HG03135 (cell line): Measurements from ENCODE around the gene AMH.

ENCODE experiments used
- ATAC-seq: cut with Tn5 transposase; IDR thresholded peaks from one replicate; pipeline ENCODE4 v1.9.1; 2021; ENCODE audit warnings: mild to moderate bottlenecking, moderate library complexity; ENCODE audit not compliant: unreplicated experiment

Gene AMH

DNA sequence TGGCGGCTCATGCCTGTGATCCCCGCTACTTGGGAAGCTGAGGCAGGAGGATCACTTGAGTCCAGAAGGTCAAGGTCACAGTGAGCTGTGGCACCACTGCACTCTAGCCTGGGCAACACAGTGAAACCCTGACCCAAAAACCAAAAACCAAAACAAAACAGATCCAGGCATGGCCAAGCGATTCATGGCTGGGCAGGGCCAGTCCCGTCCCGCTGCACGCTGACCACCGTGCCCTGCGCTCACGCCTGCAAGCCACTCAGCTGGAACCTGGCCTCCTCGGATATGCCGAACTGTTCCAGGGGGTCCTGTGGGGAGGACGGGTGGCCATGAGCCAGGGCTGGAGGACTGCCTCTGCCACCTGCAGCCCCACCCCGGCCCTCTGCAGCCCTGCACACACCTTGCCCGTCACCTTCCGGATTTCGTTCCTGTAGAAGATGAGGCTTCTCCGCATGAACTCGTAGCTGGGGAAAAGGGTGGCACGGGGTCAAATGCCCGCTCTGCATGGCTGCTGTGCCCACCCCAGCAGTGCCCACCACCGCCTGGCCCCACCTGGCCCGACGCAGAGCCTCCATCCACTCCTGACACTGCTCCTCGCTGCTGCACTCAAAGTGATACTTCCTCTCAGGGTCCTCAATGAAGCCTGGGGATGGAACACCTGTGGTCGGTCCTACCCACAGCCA, 15.4 kb upstream of the AMH start:
- ATAC-seq = no peak

DNA sequence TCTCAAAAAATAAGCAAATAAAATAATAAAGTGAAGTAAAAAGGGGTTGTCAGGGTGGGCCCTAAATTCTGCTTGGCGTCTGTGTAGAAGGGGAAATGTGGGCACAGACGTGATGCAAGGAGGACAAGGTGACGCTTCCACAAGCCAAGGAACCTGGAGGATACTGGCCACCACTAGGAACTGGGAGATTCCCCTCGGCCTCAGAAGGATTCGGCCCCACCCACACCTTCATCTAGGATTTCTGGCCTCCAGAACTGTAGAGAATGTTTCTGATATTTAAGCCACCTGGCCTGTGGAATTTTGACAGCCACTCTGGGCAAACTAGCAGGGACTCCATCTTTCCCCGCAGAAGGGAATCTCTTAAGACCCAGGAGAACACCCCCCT, 14.1 kb upstream of the AMH start:
- no peak for ATAC-seq

DNA sequence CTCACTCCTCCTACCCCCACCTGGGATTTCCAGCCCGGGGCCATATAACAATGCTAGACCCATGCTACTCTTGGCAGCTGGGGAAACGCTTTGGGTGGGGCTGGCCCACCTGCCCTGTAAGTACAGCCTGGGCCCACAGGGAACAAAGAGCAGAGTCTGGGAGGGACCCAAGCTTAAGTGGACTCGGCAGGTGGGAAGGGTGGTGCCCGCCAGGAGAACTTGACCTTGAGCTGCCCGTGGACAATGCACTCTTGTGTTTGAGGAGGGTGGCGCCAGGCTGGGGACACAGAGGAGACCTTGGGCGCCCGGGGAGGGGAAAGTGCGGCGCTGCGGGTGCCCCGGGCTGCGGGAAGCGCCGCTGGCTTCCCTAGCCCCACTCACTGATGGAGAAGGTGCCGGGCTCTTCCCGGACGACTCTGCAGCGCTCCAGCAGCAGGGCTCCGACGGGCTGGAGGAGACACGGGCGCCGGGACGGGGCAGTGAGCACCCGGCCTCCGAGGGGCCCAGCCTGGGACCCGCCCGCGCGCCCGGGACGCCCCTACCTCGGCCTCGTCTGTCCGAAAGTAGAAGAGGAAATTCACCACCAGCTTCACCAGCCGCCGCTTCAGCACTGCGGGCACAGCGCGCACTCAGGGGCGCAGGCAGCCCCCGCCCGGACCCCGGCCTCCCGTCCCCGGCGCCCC, 13.6 kb upstream of the AMH start:
- peak; percentile 12 for ATAC-seq

DNA sequence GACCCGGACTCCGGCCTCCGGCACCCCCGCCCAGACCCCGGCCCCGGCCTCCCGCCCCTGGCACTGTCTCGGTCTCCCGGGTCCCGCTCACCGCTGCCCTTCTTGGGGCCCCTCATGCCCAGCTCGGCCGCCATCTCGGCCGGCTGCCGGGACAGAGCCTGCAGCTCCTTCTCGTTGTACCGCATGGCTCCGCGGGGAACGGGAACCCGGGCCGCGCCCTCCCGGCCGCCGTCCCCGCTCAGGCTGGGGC, 13.1 kb upstream of the AMH start:
- ATAC-seq = no peak

DNA sequence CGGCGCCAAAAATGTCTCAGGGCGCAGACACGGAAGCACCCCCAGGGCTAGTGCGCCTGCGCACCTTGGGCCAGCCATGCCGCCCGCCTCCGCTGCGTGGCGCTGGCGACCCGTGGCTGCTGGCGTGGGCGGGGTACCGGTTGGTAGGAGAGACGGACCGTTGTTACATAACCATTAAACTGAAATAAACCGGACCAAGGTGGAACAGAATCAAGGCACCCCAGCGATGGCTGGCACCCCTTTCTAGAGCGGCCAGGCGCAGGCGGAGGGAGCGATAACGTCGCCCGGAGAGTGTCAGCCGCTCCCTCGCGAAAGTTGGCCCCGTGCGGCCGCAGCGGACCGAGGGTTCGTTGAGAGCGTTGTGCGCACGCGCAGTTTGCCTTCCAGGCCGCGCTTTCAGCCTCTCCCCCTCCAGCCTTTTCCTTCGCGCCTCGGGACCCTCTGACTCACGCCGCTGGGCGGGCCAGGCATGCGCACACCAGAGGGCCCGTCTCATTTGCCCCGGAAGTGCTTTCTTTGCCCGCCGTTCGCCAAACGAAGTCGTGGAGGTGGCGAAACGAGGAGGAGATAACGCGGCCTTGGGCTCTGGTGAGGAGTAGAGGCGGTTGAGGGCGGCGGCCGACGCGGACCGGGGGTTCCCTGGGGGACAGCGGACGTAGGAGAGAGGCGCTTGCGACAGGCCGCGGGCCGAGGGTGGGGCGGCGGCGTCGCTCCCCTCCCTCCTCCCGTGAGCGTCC, 12.6 kb upstream of the AMH start, which contains the start of the genes PLEKHJ1 and SF3A2:
PLEKHJ1 (minus strand) TSS at position 16 of the 737 bp plus-strand sequence. CDS start 81 bp downstream, outside the sequence.
SF3A2 (plus strand) TSS at position 511 of the 737 bp plus-strand sequence. CDS start 6,595 bp downstream, outside the sequence.
- ATAC-seq = peak; percentile 67

DNA sequence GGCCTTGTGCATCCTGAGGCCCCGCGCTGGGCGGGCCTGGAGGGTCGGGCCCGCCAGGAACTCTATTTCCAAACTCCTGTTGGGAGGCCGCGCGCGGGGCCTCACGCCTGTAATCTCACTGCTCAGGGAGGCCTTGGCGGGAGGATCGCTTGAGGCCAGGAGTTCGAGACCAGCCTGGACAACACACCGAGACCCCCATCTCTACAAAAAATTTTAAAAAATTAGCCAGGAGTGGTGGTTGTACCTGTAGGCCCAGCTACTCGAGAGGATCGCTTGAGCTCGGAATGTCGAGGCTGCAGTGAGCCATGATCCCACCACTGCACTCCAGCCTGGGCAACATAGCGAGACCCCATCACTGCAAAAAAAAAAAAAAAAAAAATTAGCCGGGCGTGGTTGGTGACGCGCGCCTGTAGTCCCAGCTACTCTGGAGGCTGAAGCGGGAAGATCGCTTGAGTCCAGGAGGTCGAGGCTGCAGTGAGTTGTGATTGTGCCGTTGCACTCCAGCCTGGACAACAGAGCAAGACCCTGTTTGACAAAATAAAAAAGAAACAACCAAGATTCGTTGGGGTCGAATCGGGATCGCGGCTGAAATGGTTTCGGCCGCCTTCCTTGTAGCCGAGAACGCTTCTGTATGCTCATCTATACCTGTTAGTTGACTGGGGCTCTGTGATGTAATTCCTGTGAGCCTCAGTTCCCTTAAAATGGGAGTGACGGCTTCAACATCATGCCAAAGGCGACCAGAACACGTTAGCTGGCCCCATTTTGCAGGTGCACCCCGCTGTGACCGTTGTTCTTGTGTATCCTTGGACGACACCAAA, 11.9 kb upstream of the AMH start:
- ATAC-seq = no peak

DNA sequence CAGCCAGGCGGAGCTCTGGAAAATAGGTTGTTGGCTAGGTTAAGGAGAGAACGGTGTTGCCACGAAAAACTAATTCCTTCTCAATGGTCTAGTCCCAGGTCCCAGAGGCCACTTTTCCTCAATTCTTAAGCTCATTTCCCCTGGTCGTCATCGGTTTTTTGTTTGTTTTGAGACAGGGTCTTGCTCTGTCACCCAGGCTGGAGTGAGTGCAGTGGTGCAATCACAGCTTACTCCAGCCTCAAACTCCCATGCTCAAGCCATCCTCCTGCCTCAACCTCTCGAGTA, 11.3 kb upstream of the AMH start:
- no peak for ATAC-seq

DNA sequence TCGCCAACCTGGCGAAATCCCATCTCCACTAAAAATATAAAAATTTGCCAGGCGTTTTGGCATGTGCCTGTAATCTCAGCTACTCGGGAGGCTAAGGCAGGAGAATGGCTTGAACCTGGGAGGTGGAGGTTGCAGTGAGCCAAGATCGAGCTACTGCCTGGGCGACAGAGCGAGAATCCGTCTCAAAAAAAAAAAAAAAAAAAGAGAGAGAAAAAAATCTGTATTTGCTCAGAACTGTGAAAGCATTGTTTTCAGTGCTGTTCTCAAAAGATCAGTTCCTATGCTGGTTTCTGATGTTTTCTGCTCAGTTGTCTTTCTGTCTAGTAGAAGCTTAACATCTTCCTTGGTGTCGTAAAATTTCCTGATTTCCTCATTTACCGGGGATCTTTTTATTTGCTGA, 9.9 kb upstream of the AMH start:
- ATAC-seq = no peak

DNA sequence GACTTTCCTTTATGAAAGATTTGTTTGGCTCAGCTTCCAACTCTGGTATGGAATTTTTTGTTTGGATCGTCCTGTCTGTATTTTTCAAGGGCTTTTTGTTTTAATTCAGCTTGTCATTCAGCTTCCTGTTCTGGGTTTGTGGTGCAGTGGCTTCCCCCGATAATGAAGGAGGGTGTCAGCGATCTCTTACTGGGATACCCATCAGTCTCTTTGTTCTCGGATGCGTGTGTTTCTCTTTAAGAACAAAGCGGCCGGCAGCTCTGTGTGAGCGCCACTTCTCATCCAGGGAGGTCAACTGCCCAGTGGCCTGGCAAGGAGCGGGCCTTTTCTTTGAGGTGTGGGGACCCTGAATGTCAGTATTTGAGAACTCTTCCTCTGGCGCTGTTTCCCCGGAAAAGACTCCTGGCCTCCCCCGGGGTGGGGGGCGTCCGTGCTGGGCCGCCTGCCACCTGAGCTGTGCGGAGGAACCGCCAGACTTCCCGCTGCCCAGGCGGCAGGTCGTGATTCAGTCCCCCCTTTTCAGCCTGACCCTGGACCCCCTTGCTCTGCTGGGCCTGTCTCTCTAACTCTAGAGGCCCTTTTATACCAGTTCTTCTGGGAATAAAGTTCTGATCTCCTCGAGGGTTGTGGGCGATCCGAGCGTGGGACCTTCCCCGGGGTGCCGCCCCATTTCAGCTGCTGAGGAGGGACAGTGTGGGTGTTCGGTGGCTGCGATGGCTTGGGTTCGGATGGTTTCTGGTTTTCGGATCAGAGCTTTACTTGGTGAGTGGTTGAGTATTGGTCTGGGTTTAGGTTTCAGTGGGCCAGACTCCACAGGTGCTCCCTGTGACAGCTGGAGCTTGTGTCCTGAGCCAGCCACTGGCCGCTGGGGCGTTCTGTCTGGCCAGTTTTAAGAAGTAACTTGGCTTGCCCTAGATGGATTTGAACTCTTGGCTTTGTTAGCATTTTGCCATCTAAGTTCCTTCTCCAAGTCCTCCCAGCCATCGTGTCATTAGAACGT, 9.1 kb upstream of the AMH start:
- no peak for ATAC-seq

DNA sequence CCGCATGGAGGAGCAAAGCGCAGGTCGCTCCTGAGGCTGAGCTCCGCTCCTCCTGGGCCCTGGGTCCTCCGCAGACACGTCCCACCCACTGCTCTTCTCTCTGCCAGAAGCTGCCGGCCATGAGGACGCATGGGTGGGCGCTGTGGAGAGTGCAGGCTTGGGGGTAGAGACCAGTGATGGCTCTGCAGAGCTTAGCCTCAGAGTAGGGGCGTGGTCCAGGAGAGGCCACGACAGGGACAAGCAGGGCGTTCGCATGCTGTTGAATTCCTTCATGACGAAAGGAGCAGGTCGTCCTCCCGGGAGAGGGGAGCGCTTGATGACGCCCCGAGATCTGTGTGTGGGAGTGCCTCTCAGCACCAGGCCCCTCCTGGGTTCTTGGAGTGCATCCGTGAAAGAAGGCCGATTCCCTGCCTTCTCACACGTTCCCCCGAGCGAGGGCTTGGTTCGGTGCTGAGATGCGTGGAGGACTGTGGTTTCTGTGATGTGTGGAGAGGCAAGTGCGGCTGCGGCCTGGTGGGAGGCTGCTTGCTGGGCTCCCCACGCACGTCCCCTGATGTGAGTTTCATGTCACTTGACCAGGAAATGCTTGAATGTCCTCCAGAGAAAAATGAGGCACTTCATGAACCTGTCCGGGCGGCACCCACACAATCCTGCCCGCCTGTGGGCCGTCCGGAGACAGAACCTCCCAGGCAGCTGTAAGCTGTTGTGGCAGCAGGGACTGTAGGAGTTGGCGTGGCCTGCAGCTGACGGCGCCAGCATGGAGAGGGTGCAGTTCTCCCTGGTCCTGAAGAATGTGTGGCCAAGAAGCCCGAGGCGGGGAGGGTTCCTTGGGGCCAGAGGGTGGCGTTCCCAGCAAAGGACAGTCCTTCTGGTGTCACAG, 8.0 kb upstream of the AMH start:
- no peak for ATAC-seq

DNA sequence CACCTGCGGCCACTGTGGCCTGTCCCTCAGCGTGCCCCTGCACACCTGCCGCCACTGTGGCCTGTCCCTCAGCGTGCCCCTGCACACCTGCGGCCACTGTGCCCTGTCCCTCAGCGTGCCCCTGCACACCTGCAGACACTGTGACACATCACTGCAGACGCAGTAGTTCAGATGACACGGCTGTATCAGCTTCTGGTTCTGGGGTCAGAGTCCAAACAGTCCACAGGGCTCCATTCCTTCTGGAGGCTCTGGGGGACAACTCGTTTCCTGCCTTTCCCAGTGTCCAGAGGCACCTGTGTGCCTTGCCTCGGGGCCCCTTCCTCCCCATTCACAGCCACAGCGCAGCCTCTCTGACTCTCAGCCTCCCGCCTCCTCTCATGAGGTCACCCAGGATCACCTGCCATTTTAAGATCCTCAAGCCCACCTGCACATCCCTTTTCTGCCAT, 7.0 kb upstream of the AMH start:
- ATAC-seq = no peak

DNA sequence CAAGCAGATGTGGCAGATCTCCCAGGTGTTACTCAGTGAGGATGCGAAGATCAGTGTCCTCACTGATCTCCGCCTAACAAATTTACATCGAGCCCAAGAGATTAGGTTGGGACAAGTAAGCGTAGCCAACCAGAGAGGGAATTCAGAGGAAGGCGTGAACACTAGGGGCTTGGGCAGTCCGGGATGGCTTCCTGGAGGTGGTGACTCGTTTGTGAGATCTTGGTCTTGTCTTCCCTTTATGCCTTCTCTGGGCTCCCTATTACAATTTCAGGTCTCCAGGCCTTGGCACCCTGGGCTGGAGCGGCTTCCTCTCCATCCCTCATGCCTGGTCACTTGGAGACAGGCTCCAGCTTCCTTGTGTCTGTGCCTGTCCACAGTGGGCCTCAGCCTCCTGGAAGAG, 6.3 kb upstream of the AMH start:
- no peak for ATAC-seq

DNA sequence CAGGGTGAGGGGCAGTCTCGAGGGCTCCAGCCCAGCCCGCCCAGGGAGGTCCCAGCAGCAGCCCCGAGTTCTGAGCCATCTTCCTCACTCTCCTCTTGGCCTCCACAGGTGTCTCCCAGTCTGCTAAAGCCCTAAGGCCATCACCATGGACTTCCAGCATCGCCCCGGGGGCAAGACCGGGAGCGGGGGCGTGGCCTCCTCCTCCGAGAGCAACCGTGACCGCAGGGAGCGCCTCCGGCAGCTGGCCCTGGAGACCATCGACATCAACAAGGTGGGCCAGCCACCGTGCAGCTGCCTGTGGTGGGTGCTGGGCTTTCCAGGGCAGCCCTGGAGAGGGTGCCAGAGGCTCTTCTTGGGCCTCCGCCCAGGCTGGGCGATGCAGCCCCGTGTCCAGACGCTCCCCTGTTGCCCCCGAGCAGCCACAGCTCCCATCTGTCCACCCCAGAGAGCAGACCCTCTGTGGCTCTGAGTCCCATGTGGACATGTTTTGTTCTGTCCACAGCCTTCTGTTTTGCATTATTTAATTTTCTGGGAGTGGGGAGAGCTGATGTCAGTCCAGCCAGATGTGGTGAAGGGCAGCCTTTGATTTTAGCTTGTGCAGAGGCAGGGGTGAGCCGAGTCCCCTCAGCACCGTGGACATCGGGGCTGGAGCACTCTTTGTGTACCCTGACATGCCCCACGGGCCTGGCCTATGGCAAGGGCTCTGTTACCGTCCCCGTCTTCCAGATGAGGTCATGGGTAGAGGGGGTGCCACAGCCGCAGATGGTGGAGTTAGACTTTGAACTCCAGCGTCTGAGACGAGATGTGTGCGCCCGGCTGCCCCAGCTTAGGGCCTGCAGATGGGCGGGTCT, 5.6 kb upstream of the AMH start:
- ATAC-seq = no peak

DNA sequence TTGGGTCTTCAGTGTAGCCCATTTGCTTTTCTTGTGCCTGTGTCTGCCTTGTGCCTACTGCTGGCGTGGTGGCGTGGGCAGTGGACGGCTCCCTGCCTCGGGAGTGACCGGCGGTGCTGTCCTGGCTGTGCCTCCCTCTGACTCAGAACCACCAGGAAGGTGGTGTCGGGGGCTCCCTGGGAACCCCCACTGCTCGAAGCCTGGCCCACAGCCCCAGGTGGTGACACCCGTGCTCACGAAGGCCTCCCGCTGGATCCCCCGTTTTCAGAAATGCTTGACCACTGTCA, 5.1 kb upstream of the AMH start:
- ATAC-seq = no peak

DNA sequence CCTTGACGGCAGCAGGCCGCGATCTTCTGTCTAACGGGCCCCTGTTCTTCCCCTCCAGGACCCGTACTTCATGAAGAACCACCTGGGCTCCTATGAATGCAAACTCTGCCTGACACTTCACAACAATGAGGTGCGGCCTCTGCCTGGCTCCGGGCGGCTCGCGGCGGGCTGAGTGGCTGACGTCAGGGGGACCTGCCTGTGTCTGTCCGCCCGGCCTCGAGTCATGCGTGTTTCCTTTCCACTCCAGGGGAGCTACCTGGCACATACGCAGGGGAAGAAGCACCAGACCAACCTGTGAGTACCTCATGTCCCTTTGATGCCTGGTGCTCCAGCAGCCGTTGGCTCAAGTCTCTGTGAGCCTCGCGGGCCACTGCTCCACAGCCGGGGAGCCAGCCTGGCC, 4.6 kb upstream of the AMH start:
- ATAC-seq = no peak

DNA sequence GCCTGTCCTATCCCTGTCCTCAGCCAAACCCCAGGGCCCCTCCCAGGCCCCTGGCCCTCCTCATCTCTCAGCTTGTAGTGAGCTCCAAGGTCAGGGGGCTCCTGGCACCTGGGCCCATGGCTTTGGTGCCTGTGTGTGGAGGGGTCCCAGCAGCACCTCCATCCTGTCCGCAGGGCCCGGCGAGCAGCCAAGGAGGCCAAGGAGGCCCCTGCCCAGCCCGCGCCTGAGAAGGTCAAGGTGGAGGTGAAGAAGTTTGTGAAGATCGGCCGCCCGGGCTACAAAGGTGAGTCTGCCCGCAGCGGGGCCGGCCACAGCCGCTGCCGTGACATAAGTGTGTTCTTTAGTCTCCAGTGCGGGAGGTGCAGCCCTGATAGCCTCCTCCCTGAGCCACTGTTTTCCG, 3.9 kb upstream of the AMH start:
- ATAC-seq = no peak

DNA sequence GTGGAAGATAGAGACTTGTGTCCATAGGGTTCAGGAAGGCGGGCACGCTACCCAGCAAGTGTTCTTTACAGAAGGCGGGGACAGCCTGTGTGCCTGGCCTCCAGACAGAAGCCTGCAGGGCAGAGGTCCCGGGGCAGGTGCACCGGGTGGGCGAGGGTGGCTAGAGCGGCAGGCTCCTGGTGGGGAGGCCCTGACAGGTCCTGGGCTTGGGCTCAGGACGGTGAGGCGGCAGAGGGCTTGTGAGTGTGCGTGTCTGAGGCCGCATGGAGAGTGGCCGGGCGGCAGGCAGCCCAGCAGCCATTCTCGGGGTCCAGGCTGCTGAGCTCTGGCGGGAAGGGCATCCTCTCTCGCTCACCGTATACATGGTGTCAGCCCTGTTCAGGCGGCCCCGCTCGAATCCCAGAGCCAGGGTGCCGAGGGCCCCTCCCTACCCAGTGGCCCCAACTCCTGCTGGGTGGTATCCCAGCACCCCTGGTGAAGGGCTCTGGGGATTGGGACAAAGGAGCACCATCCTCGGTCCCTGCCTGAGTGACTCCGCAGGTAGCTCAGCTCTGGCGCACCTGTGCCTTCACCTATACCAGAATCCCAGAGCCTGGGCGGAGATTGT, 3.0 kb upstream of the AMH start:
- no peak for ATAC-seq

DNA sequence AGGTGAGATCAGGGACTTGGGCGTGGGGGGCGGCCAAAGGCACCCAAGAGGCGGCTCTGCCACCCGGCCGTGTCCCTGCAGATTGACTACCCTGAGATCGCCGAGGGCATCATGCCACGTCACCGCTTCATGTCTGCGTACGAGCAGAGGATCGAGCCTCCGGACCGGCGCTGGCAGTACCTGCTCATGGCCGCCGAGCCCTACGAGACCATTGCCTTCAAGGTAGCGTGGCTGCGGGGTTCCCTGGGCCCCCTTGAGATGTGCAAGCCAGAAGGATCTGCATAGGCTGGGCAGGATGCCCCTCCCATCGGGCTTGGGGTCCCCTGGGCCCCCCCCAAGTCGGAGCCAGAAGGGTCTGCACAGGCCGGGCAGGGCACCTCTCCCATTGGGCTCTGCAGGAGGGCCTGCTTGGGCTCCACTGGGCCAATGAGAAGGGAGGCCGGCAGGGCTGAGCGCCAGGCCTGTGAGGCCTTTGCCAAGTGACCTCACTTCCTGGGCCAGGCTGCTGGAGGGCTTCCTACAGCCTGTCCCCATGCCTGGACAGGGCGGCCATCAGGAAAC, 2.2 kb upstream of the AMH start:
- no peak for ATAC-seq
